Stimulated activated CD4-positive, alpha-beta T cell treated with anti-CD3 and anti-CD28 coated beads, Interleukin-15, amount 100 ng/mL, for 48 hours (primary cell): ENCODE measurements around the gene ALB.

ENCODE experiments used
- DNase-seq, 2 donors: peaks; one replicate each; pipeline ENCODE4 v3.0.0-alpha.2; 2020; ENCODE audit warnings: low read depth in 2 of 2

ALB gene

DNA sequence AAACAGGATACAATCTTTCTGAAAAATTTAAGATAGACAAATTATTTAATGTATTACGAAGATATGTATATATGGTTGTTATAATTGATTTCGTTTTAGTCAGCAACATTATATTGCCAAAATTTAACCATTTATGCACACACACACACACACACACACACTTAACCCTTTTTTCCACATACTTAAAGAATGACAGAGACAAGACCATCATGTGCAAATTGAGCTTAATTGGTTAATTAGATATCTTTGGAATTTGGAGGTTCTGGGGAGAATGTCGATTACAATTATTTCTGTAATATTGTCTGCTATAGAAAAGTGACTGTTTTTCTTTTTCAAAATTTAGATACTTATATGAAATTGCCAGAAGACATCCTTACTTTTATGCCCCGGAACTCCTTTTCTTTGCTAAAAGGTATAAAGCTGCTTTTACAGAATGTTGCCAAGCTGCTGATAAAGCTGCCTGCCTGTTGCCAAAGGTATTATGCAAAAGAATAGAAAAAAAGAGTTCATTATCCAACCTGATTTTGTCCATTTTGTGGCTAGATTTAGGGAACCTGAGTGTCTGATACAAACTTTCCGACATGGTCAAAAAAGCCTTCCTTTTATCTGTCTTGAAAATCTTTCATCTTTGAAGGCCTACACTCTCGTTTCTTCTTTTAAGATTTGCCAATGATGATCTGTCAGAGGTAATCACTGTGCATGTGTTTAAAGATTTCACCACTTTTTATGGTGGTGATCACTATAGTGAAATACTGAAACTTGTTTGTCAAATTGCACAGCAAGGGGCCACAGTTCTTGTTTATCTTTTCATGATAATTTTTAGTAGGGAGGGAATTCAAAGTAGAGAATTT lies 5.2 kb downstream of the ALB start:
- no peak for DNase-seq

- no peak for DNase-seq
Measured at GRCh38 chr4:73409978-73410548, 6.0 kb downstream of the ALB start.

- DNase-seq = no peak
Measured at GRCh38 chr4:73410916-73411730, 7.0 kb downstream of the ALB start.

DNA sequence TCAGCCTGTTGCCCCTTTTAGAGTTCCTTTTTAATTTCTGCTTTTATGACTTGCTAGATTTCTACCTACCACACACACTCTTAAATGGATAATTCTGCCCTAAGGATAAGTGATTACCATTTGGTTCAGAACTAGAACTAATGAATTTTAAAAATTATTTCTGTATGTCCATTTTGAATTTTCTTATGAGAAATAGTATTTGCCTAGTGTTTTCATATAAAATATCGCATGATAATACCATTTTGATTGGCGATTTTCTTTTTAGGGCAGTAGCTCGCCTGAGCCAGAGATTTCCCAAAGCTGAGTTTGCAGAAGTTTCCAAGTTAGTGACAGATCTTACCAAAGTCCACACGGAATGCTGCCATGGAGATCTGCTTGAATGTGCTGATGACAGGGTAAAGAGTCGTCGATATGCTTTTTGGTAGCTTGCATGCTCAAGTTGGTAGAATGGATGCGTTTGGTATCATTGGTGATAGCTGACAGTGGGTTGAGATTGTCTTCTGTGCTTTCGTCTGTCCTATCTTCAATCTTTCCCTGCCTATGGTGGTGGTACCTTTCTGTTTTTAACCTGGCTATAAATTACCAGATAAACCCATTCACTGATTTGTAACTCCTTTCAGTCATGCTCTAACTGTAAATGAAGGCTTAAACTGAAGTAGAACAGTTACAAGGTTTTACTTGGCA lies 7.8 kb downstream of the ALB start:
- no peak for DNase-seq

GRCh38 chr4:73413294-73413755 lies 9.2 kb downstream of the ALB start:
- DNase-seq = no peak

DNA sequence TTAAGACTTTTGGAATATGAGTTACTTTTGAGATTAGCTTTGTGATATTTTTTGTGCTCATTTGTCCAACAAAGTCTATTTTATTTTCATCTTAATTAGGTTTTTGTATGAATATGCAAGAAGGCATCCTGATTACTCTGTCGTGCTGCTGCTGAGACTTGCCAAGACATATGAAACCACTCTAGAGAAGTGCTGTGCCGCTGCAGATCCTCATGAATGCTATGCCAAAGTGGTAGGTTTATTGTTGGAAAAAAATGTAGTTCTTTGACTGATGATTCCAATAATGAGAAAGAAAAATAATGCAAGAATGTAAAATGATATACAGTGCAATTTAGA lies 10.8 kb downstream of the ALB start:
- DNase-seq = no peak

DNA sequence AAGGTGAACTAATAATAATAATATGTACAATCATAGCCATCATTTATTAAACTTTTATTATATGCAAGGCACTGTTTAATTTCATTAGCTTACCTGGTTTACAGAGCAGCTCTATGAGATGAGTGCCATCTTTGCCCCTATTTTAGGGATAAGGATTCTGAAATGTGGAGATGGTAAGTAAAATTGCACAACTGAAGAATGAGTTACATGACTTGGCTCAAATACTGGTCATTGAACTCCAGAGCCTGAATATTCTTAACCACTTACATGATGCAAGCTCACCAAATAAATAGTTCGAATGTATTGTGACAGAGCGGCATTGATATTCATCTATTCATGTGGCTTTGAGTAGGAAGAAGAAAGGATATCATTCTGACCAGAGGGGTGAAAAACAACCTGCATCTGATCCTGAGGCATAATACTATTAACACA lies 11.7 kb downstream of the ALB start:
- no peak for DNase-seq

GRCh38 chr4:73416423-73417087 lies 12.5 kb downstream of the ALB start:
- DNase-seq = no peak

DNA sequence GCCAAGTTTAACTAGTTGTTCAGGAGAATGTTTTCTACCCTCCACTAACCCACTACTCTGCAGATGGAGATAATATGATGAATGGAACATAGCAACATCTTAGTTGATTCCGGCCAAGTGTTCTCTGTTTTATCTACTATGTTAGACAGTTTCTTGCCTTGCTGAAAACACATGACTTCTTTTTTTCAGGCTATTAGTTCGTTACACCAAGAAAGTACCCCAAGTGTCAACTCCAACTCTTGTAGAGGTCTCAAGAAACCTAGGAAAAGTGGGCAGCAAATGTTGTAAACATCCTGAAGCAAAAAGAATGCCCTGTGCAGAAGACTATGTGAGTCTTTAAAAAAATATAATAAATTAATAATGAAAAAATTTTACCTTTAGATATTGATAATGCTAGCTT lies 13.3 kb downstream of the ALB start:
- no peak for DNase-seq

DNA sequence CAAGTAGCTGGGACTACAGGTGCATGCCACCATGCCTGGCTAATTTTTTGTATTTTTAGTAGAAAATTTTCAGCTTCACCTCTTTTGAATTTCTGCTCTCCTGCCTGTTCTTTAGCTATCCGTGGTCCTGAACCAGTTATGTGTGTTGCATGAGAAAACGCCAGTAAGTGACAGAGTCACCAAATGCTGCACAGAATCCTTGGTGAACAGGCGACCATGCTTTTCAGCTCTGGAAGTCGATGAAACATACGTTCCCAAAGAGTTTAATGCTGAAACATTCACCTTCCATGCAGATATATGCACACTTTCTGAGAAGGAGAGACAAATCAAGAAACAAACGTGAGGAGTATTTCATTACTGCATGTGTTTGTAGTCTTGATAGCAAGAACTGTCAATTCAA lies 13.9 kb downstream of the ALB start:
- DNase-seq = no peak

- no peak for DNase-seq
Measured at GRCh38 chr4:73418677-73419076, 14.6 kb downstream of the ALB start.

GRCh38 chr4:73419106-73420038 lies 15.3 kb downstream of the ALB start:
- no peak for DNase-seq

GRCh38 chr4:73420615-73421014 lies 16.5 kb downstream of the ALB start:
- DNase-seq = no peak

- no peak for DNase-seq
Measured at GRCh38 chr4:73421708-73422457, 17.8 kb downstream of the ALB start.

DNA sequence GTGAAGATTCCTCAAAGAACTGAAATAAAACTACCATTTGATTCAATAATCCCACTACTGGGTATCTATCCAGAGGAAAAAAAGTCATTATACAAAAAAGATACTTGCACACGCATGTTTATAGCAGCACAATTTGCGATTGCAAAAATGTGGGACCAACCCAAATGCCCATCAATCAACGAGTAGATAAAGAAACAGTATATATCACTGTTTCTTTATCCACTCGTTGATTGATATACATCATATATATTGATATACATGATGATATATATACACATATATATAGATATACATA lies 18.3 kb downstream of the ALB start:
- no peak for DNase-seq

DNA sequence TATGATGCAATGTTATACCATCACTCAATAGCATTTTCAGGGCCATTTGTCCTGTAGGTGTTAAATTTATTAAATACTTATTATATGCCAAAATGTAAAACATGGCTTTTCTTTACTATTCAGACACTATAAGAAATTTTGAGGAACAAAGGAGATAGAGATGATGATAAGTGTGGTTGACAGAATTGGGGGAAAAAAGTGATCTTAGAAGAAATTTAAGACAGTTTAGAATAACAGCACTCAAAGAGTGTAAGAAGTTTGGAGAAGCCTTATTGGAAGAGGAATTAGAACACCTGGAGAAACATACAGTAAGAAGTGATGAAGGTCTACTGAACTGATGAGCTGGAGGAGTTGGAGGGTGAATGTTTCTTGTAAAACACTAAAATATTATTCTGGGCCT lies 19.1 kb downstream of the ALB start:
- DNase-seq = no peak

DNA sequence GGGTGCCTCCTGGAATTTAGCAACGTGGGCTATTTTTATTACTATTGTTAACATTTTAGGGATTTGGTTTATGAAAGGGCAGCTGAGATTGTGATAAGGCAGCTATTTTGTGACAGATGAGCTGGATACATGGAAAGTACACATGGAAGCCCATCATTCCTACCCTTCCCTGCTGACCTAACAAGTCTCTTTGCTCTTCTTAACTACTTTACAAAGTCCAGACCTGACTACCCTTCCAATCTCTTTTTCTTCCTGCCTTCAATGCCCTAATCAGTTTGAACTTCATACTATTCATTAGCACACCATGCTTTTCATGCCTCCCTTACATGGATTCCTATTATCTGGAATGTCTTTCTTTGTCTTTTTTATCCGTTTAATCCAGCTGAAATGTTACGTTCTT lies 22.6 kb downstream of the ALB start:
- DNase-seq = no peak

- no peak for DNase-seq
Measured at GRCh38 chr4:73429118-73429517, 25.0 kb downstream of the ALB start.

- DNase-seq = no peak
Measured at GRCh38 chr4:73429826-73430587, 25.9 kb downstream of the ALB start.
